Gastroesophageal sphincter (tissue), 4 donors: Measurements from ENCODE around the gene ZNF180. TPM values are rescaled to one million over a fixed set of nuclear protein-coding genes. Genes with fewer than 3 reads are reported as not detected.

Experiments
- ATAC-seq: fragments of 150-250 bp; one replicate; pipeline ENCODE4 v1.9.1; 2016; ENCODE audit warnings: mild to moderate bottlenecking, moderate library complexity
- H3K27ac ChIP-seq, 4 donors: fragments of 200-600 bp; sonication (generic) in 3 of 4; 1 replicate in 3 of 4; 2 replicates in 1 of 4; pipeline ENCODE4 v1.5.1; 2016 to 2019
- H3K27me3 ChIP-seq: fragments of 200-600 bp; sonication (generic); one replicate; pipeline ENCODE4 v1.5.1; 2019
- H3K36me3 ChIP-seq, 2 donors: fragments of 200-600 bp; sonication (generic); one replicate each; pipeline ENCODE4 v1.5.1; 2019; ENCODE audit warnings: control low read depth in 1 of 2
- H3K4me1 ChIP-seq, 3 donors: fragments of 200-600 bp; sonication (generic); 1 replicate in 2 of 3; 2 replicates in 1 of 3; pipeline ENCODE4 v1.5.1; 2016 to 2019; ENCODE audit warnings: control low read depth in 2 of 3
- H3K4me3 ChIP-seq, 2 donors: fragments of 200-600 bp; sonication (generic); one replicate each; pipeline ENCODE4 v1.5.1; 2019; ENCODE audit warnings: mild to moderate bottlenecking in 1 of 2, moderate library complexity in 1 of 2
- H3K9me3 ChIP-seq, 3 donors: fragments of 200-600 bp; sonication (generic); one replicate each; pipeline ENCODE4 v1.5.1; 2017 to 2019; ENCODE audit warnings: control low read depth in 2 of 3
- EP300 ChIP-seq: sonication (generic); formaldehyde crosslinking; IDR thresholded peaks from one replicate; pipeline ENCODE4 v1.6.1; 2017; ENCODE audit warnings: antibody characterized with exemption, mild to moderate bottlenecking
- POLR2A ChIP-seq, 2 donors: fragments of 450-650 bp; IDR thresholded peaks; one replicate each; pipeline ENCODE4 v1.6.1; 2017; ENCODE audit warnings: antibody characterized with exemption in 2 of 2, mild to moderate bottlenecking in 2 of 2, moderate library complexity in 1 of 2
- POLR2AphosphoS5 ChIP-seq: sonication (generic); formaldehyde crosslinking; IDR thresholded peaks from one replicate; pipeline ENCODE4 v1.6.1; 2017; ENCODE audit warnings: antibody characterized with exemption
- WGBS, 2 donors: methylation state at CpG; one replicate each; pipeline ENCODE4 v1.1.5; 2018; ENCODE audit warnings: low coverage in 1 of 2; 5-methylcytosine and 5-hydroxymethylcytosine counted together
- total RNA-seq, 4 donors: library from RNA; depleted of rRNA; stranded (reverse); fragments of >200 nt; gene quantifications; one replicate each; pipeline ENCODE4 v1.1.0, GENCODE V29; 2016
- TF ChIP-seq, protein P1 (sequence below), 4 experiments: fragments of 200-600 bp in 2 of 4; fragments of 450-650 bp in 2 of 4; sonication (generic) in 1 of 4; IDR thresholded peaks; one replicate each; pipeline ENCODE4 v1.5.1; 2017 to 2019; ENCODE audit warnings: antibody characterized with exemption in 4 of 4, mild to moderate bottlenecking in 2 of 4, moderate library complexity in 2 of 4

ZNF180 gene
- total RNA-seq, 4 donors from 2014 or later: 7.3 to 12.7 (median 9.3) TPM

DNA sequence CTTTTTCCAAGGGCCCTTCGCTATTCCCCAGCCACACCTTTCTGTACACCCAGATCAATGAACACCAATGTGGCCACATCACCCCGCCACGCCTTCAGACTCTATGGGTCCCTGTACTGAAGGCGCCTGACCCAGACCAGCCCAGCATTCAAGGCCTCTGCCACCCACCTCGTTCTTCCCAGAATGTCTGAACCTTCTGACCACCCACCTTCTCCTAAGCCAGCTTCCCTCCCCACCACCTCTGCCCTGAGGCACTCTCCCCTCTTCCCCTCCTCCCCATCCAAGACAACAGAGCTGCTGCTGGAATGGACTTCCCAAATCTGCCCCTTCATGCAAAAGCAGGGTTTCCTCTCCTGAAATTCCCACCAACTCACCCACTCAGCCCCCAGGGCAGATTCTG is 32.5 kb upstream of the ZNF180 start:
- TF ChIP-seq POLR2AphosphoS5 (no peak), EP300 (no peak), POLR2A (IDR thresholded peaks at IDR 0.05) (no peak)
- TF ChIP-seq, protein P1, sequence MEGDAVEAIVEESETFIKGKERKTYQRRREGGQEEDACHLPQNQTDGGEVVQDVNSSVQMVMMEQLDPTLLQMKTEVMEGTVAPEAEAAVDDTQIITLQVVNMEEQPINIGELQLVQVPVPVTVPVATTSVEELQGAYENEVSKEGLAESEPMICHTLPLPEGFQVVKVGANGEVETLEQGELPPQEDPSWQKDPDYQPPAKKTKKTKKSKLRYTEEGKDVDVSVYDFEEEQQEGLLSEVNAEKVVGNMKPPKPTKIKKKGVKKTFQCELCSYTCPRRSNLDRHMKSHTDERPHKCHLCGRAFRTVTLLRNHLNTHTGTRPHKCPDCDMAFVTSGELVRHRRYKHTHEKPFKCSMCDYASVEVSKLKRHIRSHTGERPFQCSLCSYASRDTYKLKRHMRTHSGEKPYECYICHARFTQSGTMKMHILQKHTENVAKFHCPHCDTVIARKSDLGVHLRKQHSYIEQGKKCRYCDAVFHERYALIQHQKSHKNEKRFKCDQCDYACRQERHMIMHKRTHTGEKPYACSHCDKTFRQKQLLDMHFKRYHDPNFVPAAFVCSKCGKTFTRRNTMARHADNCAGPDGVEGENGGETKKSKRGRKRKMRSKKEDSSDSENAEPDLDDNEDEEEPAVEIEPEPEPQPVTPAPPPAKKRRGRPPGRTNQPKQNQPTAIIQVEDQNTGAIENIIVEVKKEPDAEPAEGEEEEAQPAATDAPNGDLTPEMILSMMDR (IDR thresholded peaks at IDR 0.05): no peak
- Histone ChIP-seq H3K4me3 (no peak overlapping the region), H3K9me3 (no peaks in the 10 kb centered on the region), H3K27me3 (peaks cover 64% of the 10 kb centered on the region), H3K4me1 (no peaks in the 10 kb centered on the region), H3K27ac (no peak overlapping the region), H3K36me3 (no peaks in the 10 kb centered on the region)
- 82 to 93% methylated on average over 3 to 5 of the region's 5 CpGs for WGBS, 2 donors
- no peak for ATAC-seq

DNA sequence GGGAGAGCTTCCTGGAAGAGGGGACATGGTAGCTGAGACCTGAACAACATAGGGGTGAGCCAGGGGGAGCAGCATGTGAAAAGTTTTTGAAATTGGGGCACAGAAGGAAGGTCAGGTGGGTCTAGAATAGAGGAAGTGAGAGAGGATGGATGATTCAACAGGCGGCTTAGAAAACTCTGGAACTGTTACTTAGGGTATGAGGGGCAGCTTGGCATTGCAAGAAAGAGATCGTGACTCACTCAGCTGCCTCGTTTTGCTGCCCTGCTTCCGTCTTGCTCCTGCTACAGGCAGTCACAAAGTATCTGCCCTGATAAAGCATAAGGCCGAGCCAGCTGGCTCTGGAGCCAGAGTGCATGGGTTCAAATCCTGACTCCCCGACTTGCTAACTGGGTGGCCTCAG is 30.5 kb upstream of the ZNF180 start:
- TF ChIP-seq, protein P1 (IDR thresholded peaks at IDR 0.05): no peak
- TF ChIP-seq POLR2AphosphoS5: no peak
- no peak for TF ChIP-seq POLR2A (IDR thresholded peaks at IDR 0.05)
- no peak for TF ChIP-seq EP300
- H3K4me3 ChIP-seq: no peak overlapping the region
- 54 to 78% methylated on average over 1 to 4 of the region's 6 CpGs for WGBS, 2 donors
- H3K4me1 ChIP-seq: no peaks in the 10 kb centered on the region
- ATAC-seq: no peak
- H3K27me3 ChIP-seq: peaks cover 57% of the 10 kb centered on the region
- H3K36me3 ChIP-seq: no peaks in the 10 kb centered on the region
- no peak overlapping the region for H3K27ac ChIP-seq
- H3K9me3 ChIP-seq: no peaks in the 10 kb centered on the region

DNA sequence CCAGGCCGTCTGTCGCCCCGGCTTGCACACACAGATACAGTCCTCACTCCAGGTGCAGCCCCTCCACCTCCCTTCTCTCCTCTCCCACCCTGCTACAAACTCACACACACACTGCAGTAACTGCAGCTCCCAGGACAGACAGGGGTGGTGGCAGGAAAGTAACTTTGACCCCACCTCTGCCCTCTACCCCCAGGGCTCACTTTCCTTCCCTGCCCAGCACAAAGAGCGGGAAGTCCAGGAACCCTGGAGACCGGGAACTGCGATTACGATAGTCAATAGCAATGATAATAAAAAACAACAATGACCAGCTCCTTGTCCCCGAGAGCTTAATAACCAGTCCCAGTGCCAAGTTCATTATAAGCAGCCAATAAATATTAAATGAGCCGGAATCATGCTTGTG is 29.2 kb upstream of the ZNF180 start, which contains the start of gene CEACAM20:
TSS of gene CEACAM20 (minus strand) at position 140 of the 400 bp plus-strand sequence. CDS start 166 bp downstream, outside the sequence.
- peaks cover 60% of the 10 kb centered on the region for H3K27me3 ChIP-seq
- H3K27ac ChIP-seq: no peak within 1 kb of the TSS
- no peaks in the 10 kb centered on the region for H3K9me3 ChIP-seq
- 100% methylated on average over 2 of the region's 9 CpGs; no CpG with 5 or more reads in 1 of the 2 donors for WGBS, 2 donors
- no peaks in the 10 kb centered on the region for H3K4me1 ChIP-seq
- H3K4me3 ChIP-seq: no peak within 1 kb of the TSS
- H3K36me3 ChIP-seq: no peaks in the 10 kb centered on the region
- TF ChIP-seq POLR2AphosphoS5 (no peak), EP300 (no peak), POLR2A (IDR thresholded peaks at IDR 0.05) (no peak)
- TF ChIP-seq, protein P1 (IDR thresholded peaks at IDR 0.05): no peak
- no peak for ATAC-seq

DNA sequence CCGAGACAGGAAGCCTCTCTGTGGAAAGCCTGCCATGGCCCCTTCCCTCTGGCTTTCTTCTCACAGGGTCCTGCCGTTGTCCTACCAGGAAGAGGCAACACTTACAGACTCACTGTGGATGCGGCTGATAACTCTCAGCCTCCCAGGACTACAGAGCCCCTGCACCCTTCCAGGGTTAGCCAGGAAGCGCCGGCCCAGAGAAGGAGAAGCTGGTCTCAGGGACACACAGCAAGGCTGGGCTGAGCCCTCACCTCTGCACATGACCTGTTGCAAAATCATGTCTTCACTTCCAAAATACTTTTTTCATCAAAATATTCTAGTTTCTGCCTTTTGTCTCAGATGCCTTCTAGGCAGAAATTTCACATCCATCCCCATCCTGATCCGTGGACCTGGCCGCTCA is 27.2 kb upstream of the ZNF180 start:
- WGBS, 2 donors: 76 to 84% methylated on average over 2 to 3 of the region's 7 CpGs
- no peak for ATAC-seq
- H3K4me1 ChIP-seq: no peaks in the 10 kb centered on the region
- no peak overlapping the region for H3K27ac ChIP-seq
- H3K27me3 ChIP-seq: peaks cover 54% of the 10 kb centered on the region
- no peak for TF ChIP-seq EP300
- H3K36me3 ChIP-seq: no peaks in the 10 kb centered on the region
- H3K9me3 ChIP-seq: no peaks in the 10 kb centered on the region
- no peak overlapping the region for H3K4me3 ChIP-seq

- Histone ChIP-seq H3K27ac (no peak overlapping the region), H3K27me3 (peaks cover 52% of the 10 kb centered on the region), H3K36me3 (no peaks in the 10 kb centered on the region), H3K4me3 (no peak overlapping the region), H3K9me3 (no peaks in the 10 kb centered on the region), H3K4me1 (no peaks in the 10 kb centered on the region)
- WGBS, 2 donors: 16 to 20% methylated on average over 2 to 3 of the region's 4 CpGs
- no peak for TF ChIP-seq EP300
- TF ChIP-seq, protein P1 (IDR thresholded peaks at IDR 0.05): no peak
- no peak for TF ChIP-seq POLR2AphosphoS5
- no peak for TF ChIP-seq POLR2A (IDR thresholded peaks at IDR 0.05)
- no peak for ATAC-seq
These were observed 25.6 kb upstream of the ZNF180 start for GRCh38 chr19:44525721-44526430.
